Liver (tissue), 3 donors: ENCODE measurements around the gene FAM9C.

ENCODE experiments used
- JUND ChIP-seq, 2 donors: IDR thresholded peaks; 2 replicates each; pipeline ENCODE4 v1.6.1; 2016; ENCODE audit warnings: antibody characterized with exemption in 2 of 2
- RAD21 ChIP-seq, 2 donors: IDR thresholded peaks; 2 replicates each; pipeline ENCODE4 v1.6.1; 2016; ENCODE audit warnings: antibody characterized with exemption in 2 of 2, mild to moderate bottlenecking in 2 of 2
- RXRA ChIP-seq, 2 donors: IDR thresholded peaks; 2 replicates each; pipeline ENCODE4 v1.6.1; 2017 to 2018; ENCODE audit warnings: antibody characterized with exemption in 2 of 2, mild to moderate bottlenecking in 1 of 2
- SP1 ChIP-seq: IDR thresholded peaks from 2 replicates; pipeline ENCODE4 v1.6.1; 2018; ENCODE audit warnings: antibody characterized with exemption, mild to moderate bottlenecking
- YY1 ChIP-seq: IDR thresholded peaks from 2 replicates; pipeline ENCODE4 v1.6.1; 2016; ENCODE audit warnings: antibody characterized with exemption, mild to moderate bottlenecking
- TF ChIP-seq, protein P1 (sequence below): fragments of 150-350 bp; IDR thresholded peaks from 2 replicates; pipeline ENCODE4 v1.5.1; 2017; ENCODE audit warnings: improper control_type of control experiment, low read depth, low read length; ENCODE audit not compliant: missing input control
- TF ChIP-seq, protein P2 (sequence below): IDR thresholded peaks from 2 replicates; pipeline ENCODE4 v1.6.1; 2016; ENCODE audit warnings: antibody characterized with exemption
- TF ChIP-seq, protein P3 (sequence below): IDR thresholded peaks from 2 replicates; pipeline ENCODE4 v1.6.1; 2016; ENCODE audit warnings: antibody characterized with exemption
- TF ChIP-seq, protein P4 (sequence below): IDR thresholded peaks from 2 replicates; pipeline ENCODE4 v1.6.1; 2016; ENCODE audit warnings: antibody characterized with exemption
- donor health status: healthy.
- donor health status: healthy.

DNA sequence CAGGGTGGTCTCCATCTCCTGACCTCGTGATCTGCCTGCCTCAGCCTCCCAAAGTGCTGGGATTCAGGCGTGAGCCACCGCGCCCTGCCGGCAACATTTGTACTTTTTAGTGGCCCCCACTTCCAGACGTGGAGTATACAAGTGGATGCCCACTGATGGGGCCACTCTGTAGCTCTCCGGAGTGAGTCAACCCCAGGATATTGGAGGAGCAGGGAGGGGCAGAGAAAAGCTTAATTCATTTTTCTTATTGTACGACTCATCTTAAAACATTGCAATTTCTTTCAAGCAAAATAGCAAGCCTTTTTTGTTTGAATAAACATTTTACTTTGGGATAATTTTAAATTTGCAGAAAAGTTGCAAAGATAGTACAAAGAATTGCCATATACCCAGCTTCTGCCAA, 34.6 kb downstream of the FAM9C start:
- TF ChIP-seq RXRA (IDR thresholded peaks at IDR 0.05) (no peak), JUND (IDR thresholded peaks at IDR 0.05) (no peak), RAD21 (IDR thresholded peaks at IDR 0.05) (no peak), YY1 (no peak), SP1 (no peak)
- TF ChIP-seq, protein P1, sequence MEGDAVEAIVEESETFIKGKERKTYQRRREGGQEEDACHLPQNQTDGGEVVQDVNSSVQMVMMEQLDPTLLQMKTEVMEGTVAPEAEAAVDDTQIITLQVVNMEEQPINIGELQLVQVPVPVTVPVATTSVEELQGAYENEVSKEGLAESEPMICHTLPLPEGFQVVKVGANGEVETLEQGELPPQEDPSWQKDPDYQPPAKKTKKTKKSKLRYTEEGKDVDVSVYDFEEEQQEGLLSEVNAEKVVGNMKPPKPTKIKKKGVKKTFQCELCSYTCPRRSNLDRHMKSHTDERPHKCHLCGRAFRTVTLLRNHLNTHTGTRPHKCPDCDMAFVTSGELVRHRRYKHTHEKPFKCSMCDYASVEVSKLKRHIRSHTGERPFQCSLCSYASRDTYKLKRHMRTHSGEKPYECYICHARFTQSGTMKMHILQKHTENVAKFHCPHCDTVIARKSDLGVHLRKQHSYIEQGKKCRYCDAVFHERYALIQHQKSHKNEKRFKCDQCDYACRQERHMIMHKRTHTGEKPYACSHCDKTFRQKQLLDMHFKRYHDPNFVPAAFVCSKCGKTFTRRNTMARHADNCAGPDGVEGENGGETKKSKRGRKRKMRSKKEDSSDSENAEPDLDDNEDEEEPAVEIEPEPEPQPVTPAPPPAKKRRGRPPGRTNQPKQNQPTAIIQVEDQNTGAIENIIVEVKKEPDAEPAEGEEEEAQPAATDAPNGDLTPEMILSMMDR, result no peak
- TF ChIP-seq, protein P2, sequence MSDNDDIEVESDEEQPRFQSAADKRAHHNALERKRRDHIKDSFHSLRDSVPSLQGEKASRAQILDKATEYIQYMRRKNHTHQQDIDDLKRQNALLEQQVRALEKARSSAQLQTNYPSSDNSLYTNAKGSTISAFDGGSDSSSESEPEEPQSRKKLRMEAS, result no peak
- TF ChIP-seq, protein P3, sequence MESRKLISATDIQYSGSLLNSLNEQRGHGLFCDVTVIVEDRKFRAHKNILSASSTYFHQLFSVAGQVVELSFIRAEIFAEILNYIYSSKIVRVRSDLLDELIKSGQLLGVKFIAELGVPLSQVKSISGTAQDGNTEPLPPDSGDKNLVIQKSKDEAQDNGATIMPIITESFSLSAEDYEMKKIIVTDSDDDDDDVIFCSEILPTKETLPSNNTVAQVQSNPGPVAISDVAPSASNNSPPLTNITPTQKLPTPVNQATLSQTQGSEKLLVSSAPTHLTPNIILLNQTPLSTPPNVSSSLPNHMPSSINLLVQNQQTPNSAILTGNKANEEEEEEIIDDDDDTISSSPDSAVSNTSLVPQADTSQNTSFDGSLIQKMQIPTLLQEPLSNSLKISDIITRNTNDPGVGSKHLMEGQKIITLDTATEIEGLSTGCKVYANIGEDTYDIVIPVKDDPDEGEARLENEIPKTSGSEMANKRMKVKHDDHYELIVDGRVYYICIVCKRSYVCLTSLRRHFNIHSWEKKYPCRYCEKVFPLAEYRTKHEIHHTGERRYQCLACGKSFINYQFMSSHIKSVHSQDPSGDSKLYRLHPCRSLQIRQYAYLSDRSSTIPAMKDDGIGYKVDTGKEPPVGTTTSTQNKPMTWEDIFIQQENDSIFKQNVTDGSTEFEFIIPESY, result no peak
- TF ChIP-seq, protein P4, sequence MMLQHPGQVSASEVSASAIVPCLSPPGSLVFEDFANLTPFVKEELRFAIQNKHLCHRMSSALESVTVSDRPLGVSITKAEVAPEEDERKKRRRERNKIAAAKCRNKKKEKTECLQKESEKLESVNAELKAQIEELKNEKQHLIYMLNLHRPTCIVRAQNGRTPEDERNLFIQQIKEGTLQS, result no peak
